GM19043 (cell line): Measurements from ENCODE around the gene CCDC57.
"Not testable (repeated sequence)": the region's sequence is repeated elsewhere in the genome, so short reads cannot be mapped to it uniquely, and the experiment has no call there.

Experiments used
- ATAC-seq: cut with Tn5 transposase; IDR thresholded peaks from one replicate; pipeline ENCODE4 v1.9.1; 2021; ENCODE audit warnings: low read depth; ENCODE audit not compliant: unreplicated experiment

CCDC57 gene

GRCh38 chr17:82225368-82226029 is 12.9 kb upstream of the CCDC57 start:
- ATAC-seq = no peak

GRCh38 chr17:82224666-82225065 is 12.0 kb upstream of the CCDC57 start:
- ATAC-seq = no peak

GRCh38 chr17:82223517-82223916 is 10.9 kb upstream of the CCDC57 start:
- no peak for ATAC-seq

GRCh38 chr17:82222816-82223215 is 10.2 kb upstream of the CCDC57 start:
- no peak for ATAC-seq

GRCh38 chr17:82221341-82221902 is 8.8 kb upstream of the CCDC57 start:
- no peak for ATAC-seq

GRCh38 chr17:82219753-82220709 is 7.4 kb upstream of the CCDC57 start:
- ATAC-seq = no peak

GRCh38 chr17:82219083-82219482 is 6.4 kb upstream of the CCDC57 start:
- no peak for ATAC-seq

- ATAC-seq = no peak
Observed at GRCh38 chr17:82218349-82219075, 5.9 kb upstream of the CCDC57 start.

- ATAC-seq = no peak
Observed at GRCh38 chr17:82217530-82218204, 5.0 kb upstream of the CCDC57 start.

GRCh38 chr17:82217120-82217529 is 4.5 kb upstream of the CCDC57 start:
- no peak for ATAC-seq

GRCh38 chr17:82216301-82217119 is 3.9 kb upstream of the CCDC57 start:
- no peak for ATAC-seq

- no peak for ATAC-seq
Observed at GRCh38 chr17:82215972-82216300, 3.3 kb upstream of the CCDC57 start.

- no peak for ATAC-seq
Observed at GRCh38 chr17:82215095-82215971, 2.7 kb upstream of the CCDC57 start.

GRCh38 chr17:82214012-82214628 is 1.5 kb upstream of the CCDC57 start:
- no peak for ATAC-seq

- ATAC-seq = no peak
Observed at GRCh38 chr17:82213251-82214011, 789 bp upstream of the CCDC57 start.

- not testable (repeated sequence) for ATAC-seq
Observed at GRCh38 chr17:82210655-82211054, 2.0 kb downstream of the CCDC57 start.

- no peak for ATAC-seq
Observed at GRCh38 chr17:82205720-82206508, 6.7 kb downstream of the CCDC57 start.
